K562 (cell line): ENCODE measurements around the gene TVP23A. TPM values are rescaled to one million over a fixed set of nuclear protein-coding genes. Genes with fewer than 3 reads are reported as not detected.
A peak's percentile ranks its signal among the peaks of the same experiment; 100 is the strongest.

ENCODE experiments used
- BRD4 ChIP-seq: fragments of 200-600 bp; sonication (generic); IDR thresholded peaks from 2 replicates; pipeline ENCODE4 v1.6.1; 2017; ENCODE audit warnings: inconsistent platforms
- CHCHD3 ChIP-seq: fragments of 250-450 bp; sonication (Bioruptor Pico); IDR thresholded peaks from 2 replicates; pipeline ENCODE4 v2.1.2; 2022; ENCODE audit warnings: mild to moderate bottlenecking
- GTF2E2 ChIP-seq: fragments of 200-800 bp; sonication (Bioruptor generic); IDR thresholded peaks from 2 replicates; pipeline ENCODE4 v1.6.1; 2016; ENCODE audit warnings: missing genetic modification characterization, missing compliant biosample characterization
- JUNB ChIP-seq: fragments of 450-650 bp; formaldehyde crosslinking; conservative IDR thresholded peaks from 2 replicates; pipeline ENCODE4 v1.4.0; 2020; ENCODE audit warnings: mild to moderate bottlenecking
- MYBL2 ChIP-seq, 2 experiments: fragments of 450-650 bp in 1 of 2; sonication (generic) in 1 of 2; formaldehyde crosslinking in 1 of 2; IDR thresholded peaks; 2 replicates each; pipeline versions ENCODE4 v1.6.1 to v1.8.1; 2017 to 2022; ENCODE audit warnings: borderline replicate concordance in 1 of 2, inconsistent platforms in 1 of 2, low read depth in 1 of 2, mild to moderate bottlenecking in 1 of 2, missing genetic modification reagents in 1 of 2, moderate library complexity in 1 of 2
- RBM25 ChIP-seq: fragments of 200-400 bp; formaldehyde crosslinking; IDR thresholded peaks from 2 replicates; pipeline ENCODE4 v1.6.1; 2018; ENCODE audit warnings: low read length, low read depth, moderate library complexity; ENCODE audit not compliant: severe bottlenecking
- ZNF609 ChIP-seq: sonication (generic); formaldehyde crosslinking; IDR thresholded peaks from 2 replicates; pipeline ENCODE4 v1.8.1; 2023; ENCODE audit warnings: missing genetic modification reagents, mild to moderate bottlenecking, borderline replicate concordance
- polyA plus RNA-seq, 8 experiments: library from polyadenylated mRNA; depleted of rRNA in 4 of 8; stranded (reverse) in 5 of 8; unstranded in 3 of 8; fragments of >200 nt; fragmentation: Nextera tagmentation in 2 of 8; fragmentation: Illumina TruSeq in 1 of 8; extraction: Ambion mirVana in 2 of 8; extraction: Trizol in 1 of 8; gene quantifications; 2 replicates each; pipeline versions ENCODE4 v1.2.1 to v1.2.3, GENCODE V29; 2011 to 2014; ENCODE audit warnings: inconsistent platforms in 1 of 8, missing spikeins in 1 of 8
- total RNA-seq, 7 experiments: library from RNA; depleted of rRNA in 6 of 7; stranded (reverse); fragments of >200 nt in 6 of 7; fragmentation: Illumina TruSeq in 2 of 7; extraction: Trizol in 2 of 7; gene quantifications; 2 replicates each; pipeline versions ENCODE4 v1.2.1 to v1.2.3, GENCODE V29; 2011 to 2021; ENCODE audit warnings: low replicate concordance in 1 of 7
- TF ChIP-seq, protein P1 (sequence below): sonication (generic); formaldehyde crosslinking; IDR thresholded peaks from 2 replicates; pipeline ENCODE4 v1.8.0; 2023; ENCODE audit warnings: mild to moderate bottlenecking, missing genetic modification reagents
- TF ChIP-seq, protein P2 (sequence below): fragments of 450-650 bp; IDR thresholded peaks from 2 replicates; pipeline ENCODE4 v1.6.1; 2018; ENCODE audit warnings: mild to moderate bottlenecking, low read depth; ENCODE audit not compliant: partially characterized antibody

TVP23A gene
- total and polyA plus RNA-seq, 9 of the 15 experiments (the other 6 are each of a cell fraction or from before 2014, with no cell fraction given) = 0.04 to 0.77 (median 0.10) TPM; not detected in 3

DNA sequence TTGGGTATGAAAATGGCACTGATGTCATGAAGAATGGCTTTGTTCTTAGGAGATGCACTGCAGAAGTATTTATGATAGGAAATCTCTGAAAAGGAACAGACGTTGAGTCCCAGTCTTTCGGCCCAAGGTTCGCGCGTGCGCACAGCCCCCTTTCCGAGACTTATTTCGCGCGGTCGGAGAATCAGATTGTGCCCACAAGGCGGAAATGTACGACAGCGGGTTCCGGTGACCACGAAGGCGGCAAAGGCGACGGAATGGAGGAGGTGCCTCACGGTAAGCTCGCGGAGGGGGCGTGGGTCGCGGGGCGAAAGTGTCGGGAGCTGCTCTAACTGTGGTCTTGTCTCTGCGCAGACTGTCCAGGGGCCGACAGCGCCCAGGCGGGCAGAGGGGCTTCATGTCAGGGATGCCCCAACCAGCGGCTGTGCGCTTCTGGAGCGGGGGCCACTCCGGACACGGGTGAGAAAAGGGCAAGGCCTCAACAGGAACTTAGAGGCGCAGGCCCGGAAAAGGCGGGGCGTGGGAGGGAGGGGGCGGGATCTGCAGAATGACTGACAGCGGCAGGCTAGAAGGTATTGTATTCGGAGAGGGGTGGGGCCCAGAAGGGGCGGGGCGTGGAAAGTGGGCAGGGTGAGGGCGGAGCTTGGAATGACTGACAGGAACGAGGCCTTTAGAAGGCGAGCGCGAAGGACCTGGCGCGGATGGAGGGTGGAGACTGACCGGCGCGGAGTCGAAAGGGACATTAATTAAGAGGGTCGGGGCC lies 74.8 kb downstream of the TVP23A start, which contains the start of gene NUBP1 (continued):
- TF ChIP-seq RBM25 (no peak), ZNF609 (no peak), CHCHD3 (no peak), MYBL2 (IDR thresholded peaks at IDR 0.05; ENCODE audit: low read depth) (no peak), MYBL2 (CRISPR knock-in tag; IDR thresholded peaks at IDR 0.05; ENCODE audit: borderline replicate concordance) (no peak), BRD4 (peak; percentile 91), GTF2E2 (tag) (no peak), JUNB (CRISPR knock-in tag) (no peak)
- TF ChIP-seq, protein P1, sequence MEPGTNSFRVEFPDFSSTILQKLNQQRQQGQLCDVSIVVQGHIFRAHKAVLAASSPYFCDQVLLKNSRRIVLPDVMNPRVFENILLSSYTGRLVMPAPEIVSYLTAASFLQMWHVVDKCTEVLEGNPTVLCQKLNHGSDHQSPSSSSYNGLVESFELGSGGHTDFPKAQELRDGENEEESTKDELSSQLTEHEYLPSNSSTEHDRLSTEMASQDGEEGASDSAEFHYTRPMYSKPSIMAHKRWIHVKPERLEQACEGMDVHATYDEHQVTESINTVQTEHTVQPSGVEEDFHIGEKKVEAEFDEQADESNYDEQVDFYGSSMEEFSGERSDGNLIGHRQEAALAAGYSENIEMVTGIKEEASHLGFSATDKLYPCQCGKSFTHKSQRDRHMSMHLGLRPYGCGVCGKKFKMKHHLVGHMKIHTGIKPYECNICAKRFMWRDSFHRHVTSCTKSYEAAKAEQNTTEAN (CRISPR knock-in tag) = no peak
- TF ChIP-seq, protein P2, sequence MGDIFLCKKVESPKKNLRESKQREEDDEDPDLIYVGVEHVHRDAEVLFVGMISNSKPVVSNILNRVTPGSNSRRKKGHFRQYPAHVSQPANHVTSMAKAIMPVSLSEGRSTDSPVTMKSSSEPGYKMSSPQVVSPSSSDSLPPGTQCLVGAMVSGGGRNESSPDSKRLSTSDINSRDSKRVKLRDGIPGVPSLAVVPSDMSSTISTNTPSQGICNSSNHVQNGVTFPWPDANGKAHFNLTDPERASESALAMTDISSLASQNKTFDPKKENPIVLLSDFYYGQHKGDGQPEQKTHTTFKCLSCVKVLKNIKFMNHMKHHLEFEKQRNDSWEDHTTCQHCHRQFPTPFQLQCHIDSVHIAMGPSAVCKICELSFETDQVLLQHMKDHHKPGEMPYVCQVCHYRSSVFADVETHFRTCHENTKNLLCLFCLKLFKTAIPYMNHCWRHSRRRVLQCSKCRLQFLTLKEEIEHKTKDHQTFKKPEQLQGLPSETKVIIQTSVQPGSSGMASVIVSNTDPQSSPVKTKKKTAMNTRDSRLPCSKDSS = no peak
